ENCODE results near the gene IL17C.

- TF ChIP-seq CTCF (IDR thresholded peaks at IDR 0.05) (no peak), POLR2A (IDR thresholded peaks at IDR 0.05) (no peak)
Observed at GRCh38 chr16:88630941-88631340, 7.4 kb upstream of the IL17C start.
